ENCODE measurements around the gene NXPE3. TPM values are rescaled to one million over a fixed set of nuclear protein-coding genes. Genes with fewer than 3 reads are reported as not detected.
A peak's percentile ranks its signal among the peaks of the same experiment; 100 is the strongest.

Gene NXPE3
- polyA plus RNA-seq, 6 donors from 2014 or later: 15.8 to 30.2 (median 21.8) TPM

GRCh38 chr3:101778385-101779046 is 495 bp upstream of the NXPE3 start:
- peak overlapping the region; percentile 92 to 98 (median 97) for H3K27ac Mint-ChIP-seq
- H3K36me3 Mint-ChIP-seq: peaks cover 2 to 3% of the 10 kb centered on the region in 2 donors
- H3K4me1 Mint-ChIP-seq: peaks cover 16 to 31% (median 23%) of the 10 kb centered on the region in 3 donors
- DNase-seq: no peak
- no peaks in the 10 kb centered on the region for H3K9me3 Mint-ChIP-seq
- ATAC-seq (ENCODE audit: low read depth in 2 of 2): peak in 1 of 2 donors; percentile 3
- H3K4me3 Mint-ChIP-seq: peak overlapping the region; percentile 91 to 95 (median 94)
- no peaks in the 10 kb centered on the region for H3K27me3 Mint-ChIP-seq

GRCh38 chr3:101779822-101780381 is 891 bp downstream of the NXPE3 start:
- Mint-ChIP-seq H3K9me3 (no peaks in the 10 kb centered on the region), H3K27ac (peak overlapping the region in 5 of 6 donors; percentile 4 to 98 (median 92)), H3K36me3 (peaks cover 13% of the 10 kb centered on the region in 2 donors), H3K4me1 (peaks cover 16 to 40% (median 32%) of the 10 kb centered on the region in 3 donors), H3K27me3 (no peaks in the 10 kb centered on the region), H3K4me3 (peak overlapping the region; percentile 91 to 95 (median 94))
- no peak for DNase-seq
- ATAC-seq (ENCODE audit: low read depth in 2 of 2): no peak

DNA sequence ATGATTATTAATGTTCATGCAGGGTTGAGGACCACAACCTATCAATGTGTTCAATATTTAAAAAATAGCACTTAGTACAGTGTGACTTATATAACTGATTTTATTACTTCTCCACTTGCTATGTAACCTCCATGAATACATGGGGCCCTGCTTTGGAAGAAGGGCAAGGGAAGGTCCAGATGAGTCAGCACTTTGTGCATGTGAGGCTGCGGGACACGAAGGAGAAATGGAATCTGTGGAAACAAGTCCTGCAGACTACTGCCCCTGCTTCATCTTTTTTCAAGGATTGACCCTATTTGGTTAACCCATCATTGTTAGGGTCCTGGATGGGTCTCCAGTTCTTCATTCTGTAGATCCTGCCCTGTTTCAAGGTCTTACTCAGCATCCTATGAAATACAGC is 1.6 kb downstream of the NXPE3 start:
- ATAC-seq (ENCODE audit: low read depth in 2 of 2): no peak
- peaks cover 13 to 20% of the 10 kb centered on the region in 2 donors for H3K36me3 Mint-ChIP-seq
- no peak for DNase-seq
- peak overlapping the region in 1 of 6 donors; percentile 72 for H3K27ac Mint-ChIP-seq
- H3K4me3 Mint-ChIP-seq: peak overlapping the region in 5 of 8 donors; percentile 91 to 95 (median 94)
- H3K4me1 Mint-ChIP-seq: peaks cover 16 to 40% (median 32%) of the 10 kb centered on the region in 3 donors
- no peaks in the 10 kb centered on the region for H3K9me3 Mint-ChIP-seq
- no peaks in the 10 kb centered on the region for H3K27me3 Mint-ChIP-seq

GRCh38 chr3:101781166-101781565 is 2.2 kb downstream of the NXPE3 start:
- H3K36me3 Mint-ChIP-seq: peaks cover 13 to 25% of the 10 kb centered on the region in 2 donors
- no peaks in the 10 kb centered on the region for H3K9me3 Mint-ChIP-seq
- H3K4me1 Mint-ChIP-seq: peaks cover 16 to 40% (median 32%) of the 10 kb centered on the region in 3 donors
- no peaks in the 10 kb centered on the region for H3K27me3 Mint-ChIP-seq
- no peak overlapping the region for H3K27ac Mint-ChIP-seq
- no peak for DNase-seq
- no peak for ATAC-seq (ENCODE audit: low read depth in 2 of 2)
- H3K4me3 Mint-ChIP-seq: peak overlapping the region in 2 of 8 donors; percentile 21 to 93

- ATAC-seq (ENCODE audit: low read depth in 2 of 2): no peak
- no peak overlapping the region for H3K4me3 Mint-ChIP-seq
- H3K27ac Mint-ChIP-seq: peak overlapping the region in 1 of 6 donors; percentile 9
- no peak for DNase-seq
- H3K36me3 Mint-ChIP-seq: peaks cover 22 to 52% of the 10 kb centered on the region in 2 donors
- no peaks in the 10 kb centered on the region for H3K9me3 Mint-ChIP-seq
- no peaks in the 10 kb centered on the region for H3K27me3 Mint-ChIP-seq
- peaks cover 5 to 20% (median 16%) of the 10 kb centered on the region in 3 donors for H3K4me1 Mint-ChIP-seq
Measured at GRCh38 chr3:101784855-101785613, 6.0 kb downstream of the NXPE3 start.

GRCh38 chr3:101791778-101792177 is 12.8 kb downstream of the NXPE3 start:
- ATAC-seq (ENCODE audit: low read depth in 2 of 2): peak; percentile 90 to 92
- Mint-ChIP-seq H3K9me3 (peaks cover 0 to 7% (median 5%) of the 10 kb centered on the region in 7 donors), H3K36me3 (peaks cover 36 to 44% of the 10 kb centered on the region in 2 donors), H3K27ac (peak overlapping the region; percentile 2 to 74 (median 20)), H3K4me3 (peak overlapping the region in 7 of 8 donors; percentile 37 to 58 (median 43)), H3K4me1 (peaks cover 31 to 46% (median 37%) of the 10 kb centered on the region in 3 donors), H3K27me3 (no peaks in the 10 kb centered on the region)
- peak; percentile 38 for DNase-seq

DNA sequence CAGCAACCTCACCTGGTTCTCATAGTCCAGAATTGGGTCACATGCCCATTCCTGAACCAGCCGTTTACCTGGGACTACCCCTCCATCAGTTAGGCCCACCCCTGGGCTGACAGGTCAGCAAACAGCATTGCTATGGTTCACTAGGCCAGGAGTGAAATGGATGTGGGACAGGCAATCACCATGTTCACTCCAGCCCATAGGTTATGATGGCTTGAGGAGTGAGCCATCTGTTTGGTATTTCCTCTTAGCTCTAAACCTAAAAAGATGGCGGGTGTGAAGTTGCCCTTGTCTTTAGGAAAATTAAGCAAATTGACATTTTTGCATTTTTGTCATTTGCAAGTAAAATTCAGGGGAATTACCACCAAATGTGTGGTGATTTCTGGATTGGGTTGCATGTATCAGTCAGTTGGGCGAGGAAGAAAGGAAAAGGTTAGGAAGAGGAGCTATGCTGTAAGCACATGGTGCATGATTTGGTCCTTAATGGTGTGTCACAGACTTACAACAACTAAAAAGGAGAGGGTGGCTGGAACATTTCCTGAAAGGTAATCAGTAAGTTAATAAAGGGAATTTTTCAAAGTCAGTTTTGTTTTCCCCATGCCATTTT is 17.2 kb downstream of the NXPE3 start:
- Mint-ChIP-seq H3K9me3 (peaks cover 0 to 7% (median 5%) of the 10 kb centered on the region in 7 donors), H3K27me3 (no peaks in the 10 kb centered on the region), H3K4me1 (peaks cover 25 to 55% (median 33%) of the 10 kb centered on the region in 3 donors), H3K36me3 (peaks cover 22 to 31% of the 10 kb centered on the region in 2 donors), H3K27ac (peak overlapping the region in 3 of 6 donors; percentile 14 to 36 (median 16)), H3K4me3 (no peak overlapping the region)
- ATAC-seq (ENCODE audit: low read depth in 2 of 2) (no peak), DNase-seq (no peak)

DNA sequence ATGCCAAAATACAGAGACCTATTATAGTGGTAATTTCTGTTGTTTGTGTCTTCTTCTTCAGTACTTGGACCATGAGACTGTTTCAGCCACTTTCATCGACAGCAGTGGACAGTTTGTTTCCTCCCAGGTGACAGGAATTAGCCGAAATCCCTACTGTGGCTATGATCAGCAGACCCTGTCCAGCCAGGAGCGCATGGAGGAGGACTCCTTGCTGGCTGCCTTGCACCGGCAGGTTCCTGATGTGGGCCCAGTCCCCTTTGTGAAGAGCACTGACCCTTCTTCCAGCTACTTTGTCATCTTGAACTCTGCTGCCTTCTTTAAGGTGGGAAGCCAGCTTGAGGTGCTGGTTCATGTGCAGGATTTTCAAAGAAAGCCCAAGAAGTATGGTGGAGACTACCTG is 22.2 kb downstream of the NXPE3 start:
- Mint-ChIP-seq H3K36me3 (peaks cover 8 to 19% of the 10 kb centered on the region in 2 donors), H3K4me3 (no peak overlapping the region)

DNA sequence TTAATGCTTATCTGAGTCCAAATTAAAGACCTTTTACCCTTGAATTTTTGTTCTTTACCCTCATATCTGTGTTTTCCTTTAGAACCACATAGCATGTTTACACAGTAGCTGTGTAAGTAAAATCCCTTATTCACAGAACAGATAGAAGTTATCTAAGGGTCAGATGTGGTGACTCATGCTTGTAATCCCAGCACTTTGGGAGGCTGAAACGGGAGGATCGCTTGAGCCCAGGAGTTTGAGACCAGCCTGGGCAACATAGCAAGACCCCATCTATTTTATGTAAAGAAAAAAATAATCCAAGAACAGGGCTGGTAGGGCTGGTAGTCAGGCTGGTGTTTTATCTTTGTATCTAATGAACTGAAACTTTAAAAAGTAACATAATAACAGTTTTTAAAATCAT is 23.2 kb downstream of the NXPE3 start:
- Mint-ChIP-seq H3K4me1 (peaks cover 0 to 23% (median 8%) of the 10 kb centered on the region in 3 donors), H3K27ac (no peak overlapping the region), H3K27me3 (no peaks in the 10 kb centered on the region), H3K36me3 (peaks cover 0 to 13% of the 10 kb centered on the region in 2 donors), H3K9me3 (no peaks in the 10 kb centered on the region), H3K4me3 (no peak overlapping the region)
- no peak for DNase-seq
- ATAC-seq (ENCODE audit: low read depth in 2 of 2): no peak

More for the DNA sequence above, 22.2 kb downstream of the NXPE3 start:
- Mint-ChIP-seq H3K27me3 (no peaks in the 10 kb centered on the region), H3K27ac (peak overlapping the region in 1 of 6 donors; percentile 85), H3K4me1 (peaks cover 7 to 29% (median 8%) of the 10 kb centered on the region in 3 donors), H3K9me3 (no peaks in the 10 kb centered on the region)
- no peak for DNase-seq
- ATAC-seq (ENCODE audit: low read depth in 2 of 2): no peak

- H3K27ac Mint-ChIP-seq: peak overlapping the region in 1 of 6 donors; percentile 63
- H3K36me3 Mint-ChIP-seq: peaks cover 0 to 13% of the 10 kb centered on the region in 2 donors
- DNase-seq (peak; percentile 49), ATAC-seq (ENCODE audit: low read depth in 2 of 2) (peak; percentile 99 to 100)
- H3K4me1 Mint-ChIP-seq: peaks cover 0 to 23% (median 8%) of the 10 kb centered on the region in 3 donors
- H3K4me3 Mint-ChIP-seq: no peak overlapping the region
- H3K27me3 Mint-ChIP-seq: no peaks in the 10 kb centered on the region
- H3K9me3 Mint-ChIP-seq: no peaks in the 10 kb centered on the region
Measured at GRCh38 chr3:101803173-101803782, 24.3 kb downstream of the NXPE3 start.

- no peaks in the 10 kb centered on the region for H3K27me3 Mint-ChIP-seq
- no peak for ATAC-seq (ENCODE audit: low read depth in 2 of 2)
- DNase-seq: no peak
- peaks cover 0 to 13% of the 10 kb centered on the region in 2 donors for H3K36me3 Mint-ChIP-seq
- no peak overlapping the region for H3K4me3 Mint-ChIP-seq
- H3K9me3 Mint-ChIP-seq: no peaks in the 10 kb centered on the region
- peaks cover 0 to 23% (median 9%) of the 10 kb centered on the region in 3 donors for H3K4me1 Mint-ChIP-seq
- H3K27ac Mint-ChIP-seq: peak overlapping the region in 1 of 6 donors; percentile 63
Measured at GRCh38 chr3:101803939-101804338, 24.9 kb downstream of the NXPE3 start.

- Mint-ChIP-seq H3K36me3 (peaks cover 0 to 13% of the 10 kb centered on the region in 2 donors), H3K9me3 (no peaks in the 10 kb centered on the region), H3K27ac (no peak overlapping the region), H3K27me3 (no peaks in the 10 kb centered on the region), H3K4me1 (peaks cover 0 to 21% (median 10%) of the 10 kb centered on the region in 3 donors), H3K4me3 (no peak overlapping the region)
- no peak for DNase-seq
- ATAC-seq (ENCODE audit: low read depth in 2 of 2): no peak
Measured at GRCh38 chr3:101806491-101806890, 27.5 kb downstream of the NXPE3 start.

All from naive B cell (primary cell).